HG03280 (cell line): Measurements from ENCODE around the gene RPUSD1.
"Not testable (repeated sequence)": the region's sequence is repeated elsewhere in the genome, so short reads cannot be mapped to it uniquely, and the experiment has no call there.

Experiments
- ATAC-seq: cut with Tn5 transposase; IDR thresholded peaks from one replicate; pipeline ENCODE4 v1.9.1; 2021; ENCODE audit warnings: mild to moderate bottlenecking, moderate library complexity; ENCODE audit not compliant: unreplicated experiment

RPUSD1 gene

DNA sequence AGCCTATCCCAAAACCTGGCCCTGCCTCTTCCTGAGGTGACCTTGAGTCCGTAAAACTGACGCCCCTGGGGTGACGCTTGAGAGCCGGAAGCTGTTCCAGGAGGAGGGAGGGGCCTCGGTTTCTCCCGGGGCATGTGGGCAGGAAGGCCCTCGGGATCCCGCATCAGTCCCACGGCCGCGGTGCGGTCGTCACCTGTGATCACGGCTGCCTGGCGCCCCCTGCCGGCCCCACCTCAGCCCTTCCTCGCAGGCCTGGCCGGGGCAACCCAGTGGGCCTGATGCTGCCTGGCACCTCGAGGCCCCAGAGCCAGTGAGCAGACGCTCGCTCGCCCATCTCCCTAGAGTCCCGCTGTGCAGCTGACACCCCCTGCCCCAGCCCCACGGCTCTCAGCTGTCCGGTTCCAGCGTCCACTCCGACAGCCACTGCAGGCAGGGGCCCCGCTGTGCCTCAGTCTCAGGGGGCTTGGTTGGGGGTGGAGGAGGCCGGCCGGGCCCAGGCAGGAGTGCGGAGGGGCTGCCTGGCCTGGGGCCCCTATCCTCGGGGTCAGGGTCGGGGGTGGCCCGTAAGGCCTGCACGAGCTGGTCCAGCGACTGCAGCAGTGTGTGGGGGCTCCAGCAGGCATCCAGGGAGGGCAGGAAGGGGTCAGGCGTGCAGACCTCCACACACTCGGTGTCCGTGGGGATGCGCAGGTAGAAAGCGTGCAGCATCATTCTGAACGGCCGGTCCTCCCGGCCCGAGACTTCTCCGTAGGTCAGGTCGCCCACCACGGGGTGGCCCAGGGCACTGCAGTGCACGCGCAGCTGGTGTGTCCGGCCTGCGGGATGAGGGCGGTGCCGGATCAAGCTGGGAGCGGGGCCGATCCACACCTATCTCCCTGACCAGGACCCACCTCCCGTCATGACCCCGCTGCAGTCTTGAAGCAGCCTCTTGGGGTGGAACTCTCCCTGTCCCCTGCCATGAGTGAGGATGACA is 2.3 kb downstream of the RPUSD1 start:
- ATAC-seq = no peak

- ATAC-seq = no peak
Observed at GRCh38 chr16:784431-784830, 3.8 kb downstream of the RPUSD1 start.

- no peak for ATAC-seq
Observed at GRCh38 chr16:783404-784161, 4.6 kb downstream of the RPUSD1 start.

GRCh38 chr16:782766-783403 is 5.3 kb downstream of the RPUSD1 start:
- no peak for ATAC-seq

GRCh38 chr16:782258-782657 is 5.9 kb downstream of the RPUSD1 start:
- no peak for ATAC-seq

- ATAC-seq = no peak
Observed at GRCh38 chr16:781346-782010, 6.7 kb downstream of the RPUSD1 start.

GRCh38 chr16:780296-780695 is 7.9 kb downstream of the RPUSD1 start:
- no peak for ATAC-seq

DNA sequence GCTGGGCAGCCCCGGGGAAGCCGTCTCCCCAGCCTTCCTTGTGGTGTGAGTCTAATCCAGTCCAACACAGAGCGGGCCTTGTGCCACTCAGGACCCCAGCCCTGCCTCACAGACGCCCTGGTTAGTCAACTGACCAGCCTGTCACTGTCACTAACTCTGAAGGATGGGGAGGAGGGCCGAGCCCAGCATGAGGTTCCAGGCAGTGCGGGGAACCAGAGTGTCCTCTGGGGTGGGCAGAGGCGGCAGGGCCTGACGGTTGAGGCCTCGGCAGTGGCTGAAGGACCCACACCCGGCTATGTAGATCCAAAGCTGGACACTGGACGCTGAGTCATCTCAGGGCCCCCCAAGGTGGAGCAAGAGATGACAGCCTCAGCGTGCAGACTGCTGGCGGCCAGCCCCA is 8.6 kb downstream of the RPUSD1 start:
- ATAC-seq = no peak

DNA sequence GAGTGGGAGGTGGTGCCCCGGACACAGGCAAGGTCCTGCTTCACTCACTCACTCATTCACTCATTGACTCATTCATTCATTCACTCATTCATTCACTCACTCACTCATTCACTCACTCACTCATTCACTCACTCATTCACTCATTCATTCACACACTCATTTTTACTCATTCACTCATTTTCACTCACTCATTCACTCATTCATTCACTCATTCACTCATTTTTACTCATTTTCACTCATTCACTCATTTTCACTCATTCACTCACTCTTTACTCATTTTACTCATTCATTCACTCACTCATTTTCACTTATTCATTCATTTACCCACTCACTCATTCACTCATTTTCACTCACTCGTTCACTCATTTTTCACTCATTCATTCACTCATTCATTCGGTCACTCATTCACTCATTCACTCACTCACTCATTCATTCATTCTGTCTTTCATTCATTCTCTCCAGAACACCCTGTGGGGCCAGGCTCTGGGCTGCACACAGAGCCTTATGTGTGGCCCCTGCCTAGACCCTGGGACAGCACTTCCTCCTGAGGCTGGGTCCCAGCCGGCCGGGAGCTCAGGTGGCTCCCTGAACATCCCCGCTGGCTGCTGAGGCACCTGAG is 9.2 kb downstream of the RPUSD1 start:
- ATAC-seq = no peak

DNA sequence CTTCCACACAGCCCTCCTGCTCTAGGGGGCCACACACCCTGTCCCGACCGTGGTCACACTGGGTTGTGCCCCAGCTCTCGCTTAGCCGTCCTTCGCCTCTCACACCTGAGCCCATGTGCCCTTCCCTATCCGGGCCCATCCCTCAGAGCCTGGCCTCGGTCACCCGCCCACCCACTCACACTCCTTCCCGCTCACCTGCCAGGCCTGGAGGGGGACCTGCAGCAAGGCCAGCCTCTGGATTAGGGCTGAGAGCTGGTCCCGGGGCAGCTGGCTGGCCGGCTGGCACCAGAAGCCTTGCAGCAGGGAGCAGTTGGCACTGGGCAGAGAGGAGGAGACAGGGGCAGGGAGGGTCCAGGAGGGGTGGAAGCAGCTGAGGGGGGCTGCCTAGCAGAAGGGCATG is 9.7 kb downstream of the RPUSD1 start:
- ATAC-seq = no peak

- ATAC-seq = no peak
Observed at GRCh38 chr16:777826-778225, 10.4 kb downstream of the RPUSD1 start.

DNA sequence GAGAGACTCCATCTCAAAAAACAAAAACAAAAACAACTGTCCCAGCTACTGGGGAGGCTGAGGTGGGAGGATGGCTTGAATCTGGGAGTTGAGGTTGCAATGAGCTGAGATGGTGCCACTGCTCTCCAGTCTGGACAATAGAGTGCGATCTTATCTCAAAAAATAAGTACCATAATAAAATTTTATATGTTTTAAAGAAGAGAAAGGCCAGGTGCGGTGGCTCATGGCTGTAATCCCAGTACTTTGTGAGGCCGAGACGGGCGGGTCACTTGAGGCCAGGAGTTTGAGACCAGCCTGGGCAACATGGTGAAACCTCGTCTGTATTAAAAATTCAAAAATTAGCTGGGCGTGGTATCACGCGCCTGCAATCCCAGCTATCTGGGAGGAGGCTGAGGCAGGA is 11.4 kb downstream of the RPUSD1 start:
- ATAC-seq = no peak

DNA sequence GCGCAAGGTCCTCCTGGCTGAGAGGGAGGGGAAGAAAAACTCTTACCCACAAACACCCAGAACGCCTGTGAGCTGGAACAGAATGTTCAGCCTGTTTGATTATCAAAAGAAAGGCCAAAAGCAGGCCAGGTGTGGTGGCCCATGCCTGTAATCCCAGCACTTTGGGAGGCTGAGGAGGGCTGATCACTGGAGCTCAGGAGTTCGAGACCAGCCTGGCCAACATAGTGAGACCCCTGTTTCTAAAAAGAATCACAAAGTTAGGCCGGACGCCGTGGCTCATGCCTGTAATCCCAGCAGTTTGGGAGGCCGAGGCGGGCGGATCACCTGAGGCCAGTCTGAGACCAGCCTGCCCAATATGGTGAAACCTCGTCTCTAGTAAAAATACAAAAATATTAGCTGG is 11.9 kb downstream of the RPUSD1 start:
- ATAC-seq = not testable (repeated sequence)

DNA sequence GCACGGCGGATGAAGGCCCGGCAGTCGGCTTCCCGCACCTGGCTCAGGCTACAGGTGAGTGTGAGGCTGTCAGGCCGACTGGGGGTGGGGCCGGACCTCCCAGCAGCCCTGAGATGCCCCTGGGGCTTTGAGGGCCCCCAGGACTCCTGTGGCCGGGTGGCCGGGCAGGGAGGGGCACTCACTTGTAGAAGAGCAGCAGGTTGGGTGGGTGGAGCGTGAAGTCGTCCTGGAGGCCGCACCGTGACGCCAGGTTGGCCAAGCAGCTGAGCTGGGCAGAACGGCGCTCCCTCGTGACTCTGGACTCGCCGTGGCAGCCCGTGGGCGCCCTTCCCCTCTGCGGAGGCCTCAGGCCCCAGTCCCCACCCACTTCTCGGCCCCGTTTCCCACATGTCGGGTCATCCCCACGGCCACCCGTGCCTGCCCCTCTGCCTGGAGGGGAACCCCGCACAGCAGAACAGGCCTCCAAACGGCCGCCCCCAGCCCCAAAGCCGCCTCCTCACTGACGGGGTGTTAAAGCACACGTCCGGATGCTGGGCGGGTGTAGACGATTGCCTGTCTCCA is 12.9 kb downstream of the RPUSD1 start:
- no peak for ATAC-seq

DNA sequence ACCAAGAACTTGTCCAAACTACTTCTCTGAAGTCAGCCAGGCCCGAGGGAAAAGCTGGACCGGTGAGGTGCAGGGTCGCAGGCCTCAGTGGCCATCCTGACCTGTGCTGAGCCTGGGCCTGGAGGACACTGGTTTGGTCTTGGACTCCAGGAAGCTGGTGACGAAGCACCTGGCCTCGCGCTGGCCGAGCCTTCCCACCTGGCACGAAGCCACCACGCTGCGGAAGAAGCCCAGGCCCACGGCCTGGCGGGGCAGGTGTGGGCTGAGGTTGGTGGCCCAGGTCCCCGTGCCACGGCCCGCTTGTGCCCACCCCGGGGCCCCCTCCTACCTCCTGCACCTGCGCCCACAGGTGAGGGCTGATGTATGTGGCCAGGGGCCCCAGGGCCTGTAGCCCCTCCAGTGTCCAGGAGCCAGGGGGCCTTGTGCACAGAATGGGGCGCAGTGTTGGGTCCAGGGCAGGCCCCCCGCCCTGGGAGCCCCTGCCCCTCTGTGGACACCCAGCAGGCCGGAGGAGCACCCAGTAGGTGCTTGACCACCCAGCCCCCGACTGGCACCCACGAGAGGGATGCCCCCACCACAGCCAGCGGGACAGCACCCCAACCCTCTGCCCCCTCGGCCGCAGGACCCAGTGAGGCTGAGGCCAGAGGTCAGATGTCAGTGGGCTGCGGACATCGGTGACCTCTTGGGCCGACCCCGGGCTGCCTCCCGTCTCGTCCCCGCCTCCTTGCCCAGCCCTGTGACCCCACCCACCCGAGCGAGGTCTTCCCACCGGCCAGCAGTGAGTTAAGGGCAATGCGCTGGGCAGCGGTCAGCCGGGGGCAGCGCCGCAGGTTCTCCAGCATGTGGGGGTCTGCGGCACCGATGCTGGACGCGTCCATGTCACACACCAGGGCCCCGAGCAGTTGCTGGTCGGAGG is 13.8 kb downstream of the RPUSD1 start:
- no peak for ATAC-seq

- ATAC-seq = no peak
Observed at GRCh38 chr16:772959-773358, 15.2 kb downstream of the RPUSD1 start.

GRCh38 chr16:770411-770810 is 17.8 kb downstream of the RPUSD1 start:
- no peak for ATAC-seq

- no peak for ATAC-seq
Observed at GRCh38 chr16:769934-770333, 18.2 kb downstream of the RPUSD1 start.

- no peak for ATAC-seq
Observed at GRCh38 chr16:769184-769784, 18.9 kb downstream of the RPUSD1 start.
